Head of caudate nucleus (tissue), 42 donors: ENCODE measurements around the gene INIP.
"Not testable (repeated sequence)": the region's sequence is repeated elsewhere in the genome, so short reads cannot be mapped to it uniquely, and the experiment has no call there.

Source experiments
- DNase-seq, 42 donors: peaks; one replicate each; pipeline versions ENCODE4 v3.0.0 to v3.0.0-alpha.2; 2020 to 2021; ENCODE audit warnings: mixed read lengths in 7 of 42
- intact Hi-C: fragments of 100-400 bp; cut with DNase I; formaldehyde crosslinking; loops from one replicate; pipeline ENCODE4 v1.15.0; 2022

The INIP gene

GRCh38 chr9:112699230-112699629 is 18.7 kb downstream of the INIP start:
- no peak for DNase-seq
- intact Hi-C loops: no loop called here

- no peak for DNase-seq
- intact Hi-C loops: no loop called here
These were observed 21.5 kb downstream of the INIP start for GRCh38 chr9:112696461-112696860.

- intact Hi-C loops: no loop called here
- no peak for DNase-seq
These were observed 23.0 kb downstream of the INIP start for GRCh38 chr9:112694706-112695555.

- intact Hi-C loops: no loop called here
- no peak for DNase-seq
These were observed 28.7 kb downstream of the INIP start for GRCh38 chr9:112689161-112689740.

GRCh38 chr9:112680731-112681402 is 37.0 kb downstream of the INIP start:
- DNase-seq: no peak
- intact Hi-C loops: no loop called here

- intact Hi-C loops: no loop called here
- no peak for DNase-seq
These were observed 40.9 kb downstream of the INIP start for GRCh38 chr9:112677040-112677439.

- DNase-seq, intact Hi-C loops: not testable (repeated sequence)
These were observed 44.7 kb downstream of the INIP start for GRCh38 chr9:112673221-112673620.

- no peak for DNase-seq
- intact Hi-C loops: no loop called here
These were observed 46.8 kb downstream of the INIP start for GRCh38 chr9:112670991-112671625.

- intact Hi-C loops: no loop called here
- DNase-seq: no peak
These were observed 48.6 kb downstream of the INIP start for GRCh38 chr9:112669326-112669725.

- no peak for DNase-seq
- intact Hi-C loops: no loop called here
These were observed 52.6 kb downstream of the INIP start for GRCh38 chr9:112665347-112665746.

GRCh38 chr9:112664531-112664930 is 53.4 kb downstream of the INIP start:
- no peak for DNase-seq
- intact Hi-C loops: no loop called here

- DNase-seq: no peak
- intact Hi-C loops: no loop called here
These were observed 54.2 kb downstream of the INIP start for GRCh38 chr9:112663681-112664080.

- no peak for DNase-seq
- intact Hi-C loops: no loop called here
These were observed 58.0 kb downstream of the INIP start for GRCh38 chr9:112659906-112660305.

GRCh38 chr9:112655668-112656067 is 62.2 kb downstream of the INIP start:
- DNase-seq: no peak
- intact Hi-C loops: no loop called here

GRCh38 chr9:112654282-112654681 is 63.6 kb downstream of the INIP start:
- no peak for DNase-seq
- intact Hi-C loops: no loop called here

- intact Hi-C loops: no loop called here
- no peak for DNase-seq
These were observed 69.3 kb downstream of the INIP start for GRCh38 chr9:112648624-112649023.

- DNase-seq: no peak
- intact Hi-C loops: no loop called here
These were observed 70.3 kb downstream of the INIP start for GRCh38 chr9:112647596-112647995.

GRCh38 chr9:112642126-112642525 is 75.8 kb downstream of the INIP start:
- intact Hi-C loops: no loop called here
- DNase-seq: no peak

GRCh38 chr9:112640311-112640710 is 77.6 kb downstream of the INIP start:
- DNase-seq: no peak

More at GRCh38 chr9:112640311-112640710, 77.6 kb downstream of the INIP start:
- intact Hi-C loops: no loop called here
